HG03520 (cell line): ENCODE results near the gene HTT.

Experiments used
- ATAC-seq: cut with Tn5 transposase; IDR thresholded peaks from one replicate; pipeline ENCODE4 v1.9.1; 2021; ENCODE audit warnings: mild to moderate bottlenecking, moderate library complexity; ENCODE audit not compliant: unreplicated experiment

HTT gene

DNA sequence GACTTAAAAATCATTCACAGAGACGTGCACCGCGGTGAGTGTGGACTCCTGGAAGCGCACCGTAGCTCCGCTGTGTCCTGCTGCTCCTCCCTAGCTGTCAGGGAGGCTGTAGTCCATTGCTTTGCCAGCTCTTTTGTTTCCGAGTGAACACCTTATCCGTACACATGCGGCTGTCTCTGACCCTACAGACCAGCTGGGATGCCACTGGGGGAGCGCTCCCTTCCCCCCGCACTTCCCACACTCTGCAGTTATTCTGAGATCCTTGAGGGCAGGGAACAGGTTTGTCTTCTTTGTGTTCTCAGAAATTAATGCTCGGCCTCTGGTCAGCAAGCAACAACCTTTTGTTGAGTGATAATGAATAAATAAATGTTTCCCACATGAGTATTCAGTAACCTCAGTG lies 140.8 kb downstream of the HTT start:
- no peak for ATAC-seq

DNA sequence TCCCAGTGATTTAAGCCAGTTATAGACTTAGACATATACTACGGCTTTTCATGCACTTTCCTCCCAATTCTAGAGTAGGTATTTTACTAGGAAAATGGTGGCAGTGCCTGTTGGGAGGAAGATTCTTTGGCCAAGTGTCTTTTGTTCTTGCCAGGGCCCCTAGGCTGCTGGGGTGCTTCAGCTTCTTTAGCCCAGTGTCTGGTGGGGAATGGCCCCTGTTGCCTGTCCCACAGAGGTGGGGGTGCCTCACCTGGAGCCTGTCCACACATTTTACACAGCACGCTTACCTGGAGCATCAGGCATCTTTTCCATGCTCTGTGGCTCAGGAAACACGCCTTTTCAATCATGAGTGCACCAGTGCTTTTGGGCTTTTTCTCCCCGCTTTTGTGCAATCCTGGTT lies 141.3 kb downstream of the HTT start:
- no peak for ATAC-seq

DNA sequence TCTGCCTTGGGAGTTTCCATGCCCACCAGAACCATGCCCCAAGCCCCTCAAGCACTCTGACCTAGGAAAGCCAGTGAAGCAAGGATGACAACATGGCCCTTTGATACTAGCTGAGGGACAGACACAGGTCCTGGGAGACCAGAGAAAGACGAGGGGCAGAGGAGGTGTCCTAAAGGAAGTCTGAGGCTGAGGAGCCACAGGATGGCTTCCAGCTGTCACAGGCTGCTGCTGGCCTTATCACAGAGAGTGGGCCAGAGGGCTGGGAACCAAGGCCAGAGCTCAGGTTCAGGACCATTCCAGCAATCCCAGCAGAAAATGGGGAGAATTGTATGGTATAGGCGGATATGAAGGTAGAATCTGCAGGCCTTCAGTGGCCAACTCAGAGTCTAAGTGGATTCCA lies 142.8 kb downstream of the HTT start:
- no peak for ATAC-seq

DNA sequence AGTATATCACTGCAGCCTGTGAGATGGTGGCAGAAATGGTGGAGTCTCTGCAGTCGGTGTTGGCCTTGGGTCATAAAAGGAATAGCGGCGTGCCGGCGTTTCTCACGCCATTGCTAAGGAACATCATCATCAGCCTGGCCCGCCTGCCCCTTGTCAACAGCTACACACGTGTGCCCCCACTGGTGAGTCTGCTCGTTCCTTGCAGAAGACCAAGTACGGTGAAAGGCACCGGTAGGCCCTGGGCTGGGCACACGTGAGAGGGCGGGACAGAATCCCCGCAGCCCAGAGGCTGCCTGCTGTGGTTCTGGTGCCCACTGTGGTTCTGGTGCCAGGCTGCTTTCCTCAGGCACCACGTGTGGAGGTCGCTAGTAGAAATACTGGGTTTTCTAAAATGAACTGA lies 143.3 kb downstream of the HTT start:
- no peak for ATAC-seq

DNA sequence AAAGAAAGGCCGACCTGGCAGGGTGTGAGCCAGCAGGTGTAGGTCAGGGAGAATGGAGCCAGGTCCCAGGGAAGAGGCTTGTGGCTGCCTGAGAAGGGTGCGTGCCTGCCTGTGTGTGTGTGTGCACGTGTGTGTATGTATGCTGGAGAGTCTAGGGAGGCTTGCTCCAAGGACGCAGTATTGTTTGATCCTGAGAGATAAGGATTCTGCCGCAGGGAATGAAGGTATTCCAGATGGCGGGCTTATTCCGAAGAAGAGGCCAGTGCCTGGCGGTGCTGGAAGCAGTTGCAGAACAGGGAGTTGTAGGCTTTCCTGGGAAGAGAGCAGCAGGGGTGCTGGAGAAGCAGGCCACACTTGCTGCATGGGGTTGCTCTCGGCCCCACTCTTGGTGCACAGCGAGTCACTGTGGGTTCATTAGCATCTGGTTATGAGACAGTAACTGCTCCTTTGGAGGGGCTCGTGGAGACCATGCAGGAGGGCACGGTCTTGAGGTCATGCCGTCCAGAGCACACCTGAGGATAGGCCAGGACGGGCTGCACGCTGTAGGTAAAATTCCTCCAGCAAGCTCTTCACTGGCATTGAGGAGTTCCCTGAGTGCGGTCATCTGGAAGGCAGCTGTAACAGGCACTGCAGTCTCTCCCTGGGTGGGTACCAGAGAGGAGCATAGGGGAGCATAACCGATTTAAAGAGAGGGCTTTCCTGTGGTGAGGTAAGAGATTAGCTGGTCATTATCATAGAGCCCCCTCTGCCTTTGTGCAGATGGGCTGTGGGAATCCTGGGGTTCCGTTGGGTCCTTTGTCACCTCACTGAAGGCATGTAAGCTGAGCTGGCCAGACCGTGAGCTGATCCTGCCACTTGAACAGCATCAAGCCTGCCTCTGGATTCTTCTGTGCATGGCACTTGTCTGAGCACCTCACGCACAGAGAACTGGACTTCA lies 144.6 kb downstream of the HTT start:
- no peak for ATAC-seq

DNA sequence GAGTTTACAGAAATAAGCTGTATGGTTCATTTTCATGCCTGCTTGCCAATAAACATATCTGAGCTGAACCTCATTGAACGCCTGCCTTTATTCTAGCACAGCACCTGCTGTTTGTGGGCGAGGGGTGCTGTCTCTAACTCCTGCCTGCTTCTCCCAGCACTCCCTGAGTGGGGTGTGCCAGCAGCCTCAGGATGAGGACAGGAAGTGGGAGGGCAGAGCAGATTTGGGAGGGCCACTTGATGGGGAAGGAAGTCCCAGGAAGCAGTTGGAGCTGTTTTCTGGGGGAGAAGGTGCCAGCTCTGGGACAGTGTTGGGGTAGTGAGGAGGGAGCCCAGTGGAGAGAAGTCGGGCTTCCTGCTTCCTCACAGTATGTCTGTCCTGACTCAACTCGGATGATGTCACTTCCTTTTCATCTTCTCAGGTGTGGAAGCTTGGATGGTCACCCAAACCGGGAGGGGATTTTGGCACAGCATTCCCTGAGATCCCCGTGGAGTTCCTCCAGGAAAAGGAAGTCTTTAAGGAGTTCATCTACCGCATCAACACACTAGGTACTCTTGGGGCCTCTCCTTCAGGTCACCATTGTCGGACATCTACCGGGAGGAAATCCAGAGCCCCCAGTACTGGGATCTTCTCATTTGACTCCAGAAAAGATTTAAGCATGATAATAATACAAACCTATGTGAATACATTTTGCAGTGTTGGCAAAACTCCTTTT lies 145.4 kb downstream of the HTT start:
- ATAC-seq, result no peak

DNA sequence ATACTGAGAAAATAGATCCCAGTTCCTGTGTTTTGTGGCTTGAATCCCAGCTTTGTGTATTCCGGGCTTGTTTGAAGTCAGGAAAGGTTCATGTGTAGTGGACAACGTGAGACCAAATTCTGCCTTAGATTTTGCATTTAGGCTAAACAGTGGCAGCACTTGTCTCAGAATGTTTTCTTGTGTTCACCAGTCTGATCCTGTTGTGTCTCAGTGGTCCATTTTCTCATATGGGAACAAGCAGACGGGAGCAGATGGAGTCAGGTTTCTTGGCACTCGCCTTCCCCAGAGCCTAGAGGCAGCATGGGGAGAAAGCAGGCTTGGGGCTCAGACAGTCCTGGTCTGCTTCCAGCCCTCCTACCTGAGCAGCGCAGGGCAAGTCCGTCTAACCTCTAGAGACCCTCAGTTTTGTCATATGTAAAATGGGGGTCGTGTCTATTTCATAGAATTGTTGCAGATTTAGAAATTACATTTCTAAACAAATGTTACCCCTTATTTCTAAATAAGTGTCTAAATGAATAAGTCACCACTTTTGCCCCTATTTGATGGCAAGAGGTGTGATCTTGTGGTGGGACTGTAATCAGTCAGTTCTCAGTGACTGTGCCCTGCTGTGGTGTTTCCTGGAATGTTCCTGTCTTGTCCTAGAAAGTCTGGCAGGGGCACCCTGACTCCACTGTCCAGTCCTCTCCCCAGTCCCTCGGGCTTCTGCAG lies 146.1 kb downstream of the HTT start:
- no peak for ATAC-seq

DNA sequence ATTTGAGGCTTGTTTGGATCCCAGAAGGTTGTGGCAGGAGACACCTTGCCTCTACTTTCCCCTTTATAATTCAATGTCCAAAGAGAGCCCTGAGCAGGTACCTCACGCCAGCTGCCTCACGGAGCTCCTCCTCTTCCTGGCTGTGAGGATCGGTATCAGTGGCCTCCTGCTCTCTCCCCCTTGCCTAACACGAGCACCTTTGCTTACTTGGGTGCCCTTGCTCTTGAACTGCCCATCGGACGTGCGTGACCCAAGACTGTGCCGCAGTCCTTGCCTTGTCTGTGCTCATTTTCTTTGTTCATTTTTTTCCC lies 146.7 kb downstream of the HTT start:
- no peak for ATAC-seq

DNA sequence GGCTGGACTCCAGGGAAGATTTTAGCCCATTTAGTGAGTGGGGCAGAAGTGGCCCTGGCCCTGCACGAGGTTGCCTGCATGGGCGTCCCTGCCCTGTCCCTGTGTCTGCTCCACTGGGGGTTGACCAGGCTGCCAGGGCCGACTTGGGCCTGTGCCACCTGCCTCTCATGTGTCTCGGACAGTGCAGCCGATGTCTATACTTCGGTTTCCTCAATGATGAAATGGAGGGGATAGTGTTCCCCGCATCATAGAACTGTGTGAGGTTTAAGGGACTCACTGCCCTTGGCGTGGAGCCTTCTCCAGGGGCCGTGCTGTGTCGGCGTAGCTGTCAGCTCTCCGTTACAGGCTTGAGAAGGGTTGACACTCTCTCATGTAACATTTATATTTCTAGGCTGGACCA lies 147.5 kb downstream of the HTT start:
- no peak for ATAC-seq

DNA sequence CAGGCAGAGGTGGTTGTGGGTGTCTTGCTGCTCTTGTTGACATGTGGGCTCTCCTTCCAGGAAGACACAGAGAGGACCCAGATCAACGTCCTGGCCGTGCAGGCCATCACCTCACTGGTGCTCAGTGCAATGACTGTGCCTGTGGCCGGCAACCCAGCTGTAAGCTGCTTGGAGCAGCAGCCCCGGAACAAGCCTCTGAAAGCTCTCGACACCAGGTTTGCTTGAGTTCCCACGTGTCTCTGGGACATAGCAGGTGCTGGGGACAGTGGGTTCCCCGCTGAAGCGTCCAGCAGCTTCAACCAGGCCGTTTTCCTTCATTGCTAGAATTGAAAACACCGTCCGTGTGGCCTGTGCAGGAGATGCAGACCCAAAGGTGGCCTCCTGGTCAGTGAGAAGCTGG lies 148.9 kb downstream of the HTT start:
- ATAC-seq, result no peak

DNA sequence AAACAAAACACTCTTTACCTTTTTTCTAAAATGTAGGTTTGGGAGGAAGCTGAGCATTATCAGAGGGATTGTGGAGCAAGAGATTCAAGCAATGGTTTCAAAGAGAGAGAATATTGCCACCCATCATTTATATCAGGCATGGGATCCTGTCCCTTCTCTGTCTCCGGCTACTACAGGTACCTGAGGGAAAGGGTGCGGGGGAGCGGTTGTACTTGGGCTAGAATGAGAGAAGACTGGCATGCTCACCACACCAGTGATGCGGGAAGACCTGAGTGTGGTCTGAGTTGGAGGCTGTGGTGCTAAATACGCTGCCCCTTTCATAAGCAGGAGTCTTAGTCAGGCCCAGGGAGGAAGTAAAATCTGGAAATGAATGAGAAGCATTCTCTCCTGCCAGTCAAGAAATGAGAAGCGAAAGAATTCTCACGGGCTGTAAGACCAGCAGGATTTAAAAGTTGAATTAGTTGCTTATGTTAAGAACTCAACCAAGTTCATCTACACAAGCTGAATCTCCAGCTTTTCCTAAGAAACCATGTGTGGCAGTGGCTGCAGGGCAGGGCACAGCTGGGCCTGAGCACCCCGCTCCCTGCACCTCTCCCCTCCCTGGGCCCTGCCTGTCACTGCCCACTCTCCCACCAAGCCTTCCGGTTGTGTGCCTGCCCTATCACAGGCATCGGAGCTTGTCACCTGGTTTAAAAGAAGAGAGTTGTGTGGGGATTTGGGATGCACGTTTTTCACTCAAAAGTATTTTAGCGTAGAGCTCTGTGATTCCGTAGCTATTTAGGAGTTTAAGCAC lies 149.7 kb downstream of the HTT start:
- ATAC-seq, result no peak

DNA sequence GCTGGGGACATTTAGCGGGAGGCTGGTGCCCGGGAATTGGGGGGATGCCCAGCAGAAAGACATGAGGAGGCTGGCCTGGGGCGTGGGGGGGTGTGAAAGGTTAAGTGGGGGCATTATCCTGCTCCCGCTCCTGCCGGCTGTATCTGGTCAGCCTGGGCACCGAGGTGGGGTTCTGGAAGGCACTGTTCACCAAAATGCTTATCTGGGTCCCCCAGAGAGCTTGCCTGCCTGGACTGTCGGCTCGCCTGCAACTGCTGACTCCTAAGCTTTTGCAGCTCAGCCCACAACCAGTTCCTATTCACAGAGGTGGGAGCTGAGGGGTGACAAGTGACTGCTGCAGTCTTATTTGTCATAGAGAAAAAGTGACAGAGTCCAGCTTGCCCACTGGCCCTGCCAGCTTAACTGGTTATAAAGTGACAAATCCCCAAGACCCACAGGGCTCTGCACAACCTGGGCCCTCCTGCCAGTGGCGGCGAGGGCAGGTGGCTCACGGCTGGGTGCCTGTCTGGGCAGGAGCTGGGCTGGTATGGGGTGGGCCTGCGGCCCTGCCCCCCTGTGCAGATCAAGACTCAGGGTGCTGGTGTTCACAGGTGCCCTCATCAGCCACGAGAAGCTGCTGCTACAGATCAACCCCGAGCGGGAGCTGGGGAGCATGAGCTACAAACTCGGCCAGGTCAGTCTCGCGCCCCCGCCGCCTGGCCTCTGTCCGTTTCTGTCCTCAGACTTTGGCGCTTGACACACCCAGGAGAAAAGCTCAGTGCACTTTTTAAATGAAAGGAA lies 150.8 kb downstream of the HTT start:
- no peak for ATAC-seq

DNA sequence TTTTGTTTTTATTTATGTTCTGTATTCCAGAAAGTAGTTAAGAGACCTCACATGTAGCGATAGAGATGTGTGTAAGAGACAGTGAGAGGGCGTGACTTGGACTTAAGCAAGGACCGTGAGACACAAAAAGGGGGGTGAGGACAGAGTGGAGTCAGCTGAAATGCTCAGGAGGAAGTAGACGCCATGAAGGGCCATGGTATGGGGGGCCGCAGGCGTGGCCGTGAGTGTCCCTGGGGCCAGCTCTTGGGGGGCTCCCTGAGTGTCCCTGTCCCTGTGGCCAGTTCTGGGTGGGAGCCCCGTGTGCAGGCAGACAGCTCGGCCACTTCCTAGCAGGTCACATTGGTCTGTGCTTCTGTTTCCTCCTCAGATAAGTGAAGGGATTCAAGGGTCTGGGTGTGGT lies 151.5 kb downstream of the HTT start:
- ATAC-seq, result no peak

DNA sequence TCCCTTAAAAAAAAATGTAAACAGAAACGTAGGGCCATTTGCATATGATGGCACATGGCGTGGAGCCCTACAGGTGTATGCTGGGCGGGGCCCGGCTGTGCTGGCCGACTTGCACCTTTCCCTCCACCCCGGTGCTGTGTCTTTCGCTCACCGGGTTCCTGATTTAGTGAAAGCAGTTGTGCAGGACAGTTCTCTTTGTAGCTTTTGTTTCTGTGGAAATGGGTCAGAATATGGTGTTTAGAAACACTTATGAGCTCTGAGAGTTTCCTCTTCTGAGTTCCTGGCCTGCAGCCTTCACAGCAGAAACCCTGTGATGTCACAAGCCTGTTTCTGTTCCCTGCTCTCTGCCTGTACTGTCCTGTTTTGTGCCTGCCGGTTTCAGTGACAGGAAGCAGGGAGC lies 152.0 kb downstream of the HTT start:
- ATAC-seq, result no peak

DNA sequence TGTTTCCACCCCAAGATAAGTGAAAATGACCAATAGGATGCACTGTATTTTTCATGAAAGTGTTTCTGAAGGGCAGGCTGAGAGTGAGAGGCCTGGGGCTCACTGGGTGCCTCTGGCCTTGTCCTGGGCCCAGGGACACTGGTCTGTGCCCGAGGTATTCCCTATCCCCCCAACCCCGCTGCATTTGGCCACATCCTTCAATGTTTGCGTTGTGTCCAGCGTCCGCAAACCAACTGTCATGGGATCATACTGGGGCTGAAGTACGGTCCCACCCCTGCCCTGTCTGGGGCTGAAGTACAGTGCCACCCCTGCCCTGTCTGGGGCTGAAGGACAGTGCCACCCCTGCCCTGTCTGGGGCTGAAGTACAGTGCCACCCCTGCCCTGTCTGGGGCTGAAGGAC lies 152.5 kb downstream of the HTT start:
- no peak for ATAC-seq

DNA sequence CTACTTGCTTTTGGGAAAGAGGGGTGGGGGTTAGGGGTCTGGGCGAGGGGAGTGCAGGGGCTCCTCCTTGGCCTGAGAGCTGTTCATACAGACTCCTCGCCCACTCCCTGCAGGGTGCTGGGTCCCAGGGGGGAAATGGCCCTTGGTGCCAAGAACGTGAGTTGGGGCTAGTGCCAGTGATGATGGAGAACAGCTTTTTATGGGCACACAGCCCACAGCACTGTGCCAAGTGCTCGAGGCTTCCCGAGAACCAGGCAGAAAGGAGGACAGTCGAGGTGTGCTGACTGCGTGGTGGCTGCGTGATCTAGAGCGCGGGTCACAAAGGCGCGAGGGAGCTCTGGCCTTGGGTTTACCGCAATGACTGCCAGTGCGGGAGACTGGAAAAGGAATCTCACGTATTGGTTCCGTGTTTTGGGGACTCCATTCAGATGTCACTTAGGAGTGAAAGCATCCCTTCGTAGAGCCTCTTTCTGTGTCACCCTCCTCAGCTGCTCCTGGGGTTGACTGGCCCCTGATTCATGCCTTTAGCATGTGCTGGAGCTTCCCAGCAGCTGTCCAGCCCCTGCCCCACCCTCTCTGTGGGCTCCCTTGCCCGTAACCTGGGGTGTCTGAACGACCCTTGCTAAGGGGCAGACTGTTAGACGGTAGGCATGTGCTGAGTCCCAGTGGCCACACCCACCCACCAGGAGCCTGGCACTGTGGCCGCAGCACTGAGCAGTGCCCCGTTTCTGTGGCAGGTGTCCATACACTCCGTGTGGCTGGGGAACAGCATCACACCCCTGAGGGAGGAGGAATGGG lies 153.6 kb downstream of the HTT start:
- no peak for ATAC-seq

DNA sequence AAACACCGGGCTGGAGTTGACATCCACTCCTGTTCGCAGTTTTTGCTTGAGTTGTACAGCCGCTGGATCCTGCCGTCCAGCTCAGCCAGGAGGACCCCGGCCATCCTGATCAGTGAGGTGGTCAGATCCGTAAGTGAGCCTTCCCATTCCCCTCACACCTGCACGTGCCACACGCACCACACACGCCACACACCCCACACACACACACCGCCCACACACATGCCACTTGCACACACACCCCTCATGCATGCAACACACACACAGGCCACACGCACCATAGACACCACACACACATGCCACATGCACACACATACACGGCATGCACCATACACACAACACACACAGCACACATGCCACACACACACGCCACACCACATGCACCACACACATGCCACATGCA lies 154.4 kb downstream of the HTT start:
- ATAC-seq, result no peak

DNA sequence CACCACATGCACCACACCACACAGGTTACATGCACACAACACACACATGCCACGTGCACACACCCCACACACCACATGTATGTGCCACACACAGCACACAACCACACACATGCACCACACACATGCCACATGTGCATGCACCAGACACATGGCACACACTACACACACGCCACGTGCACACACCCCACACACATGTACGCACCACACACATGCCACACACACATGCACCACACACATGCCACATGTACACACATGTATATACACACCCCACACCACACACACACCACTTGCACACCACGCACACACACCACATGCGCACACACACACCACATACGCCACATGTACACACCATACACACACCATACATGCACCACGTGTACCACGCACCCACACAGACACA lies 154.8 kb downstream of the HTT start:
- ATAC-seq, result no peak

DNA sequence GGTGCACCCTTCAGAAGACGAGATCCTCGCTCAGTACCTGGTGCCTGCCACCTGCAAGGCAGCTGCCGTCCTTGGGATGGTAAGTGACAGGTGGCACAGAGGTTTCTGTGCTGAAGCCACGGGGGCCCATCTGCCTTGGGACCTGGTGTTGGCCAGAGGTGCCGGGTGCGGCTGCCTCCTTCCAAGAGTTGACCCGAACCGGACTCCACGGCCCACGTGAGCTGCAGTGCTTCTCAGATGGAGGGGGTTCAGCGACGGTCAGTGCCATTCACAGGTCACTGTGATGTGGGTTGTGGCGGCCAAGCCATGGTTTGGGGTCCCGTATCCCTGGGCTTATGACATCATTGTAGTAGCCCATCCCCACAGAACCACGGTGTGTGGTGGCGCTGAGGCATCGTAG lies 155.5 kb downstream of the HTT start:
- no peak for ATAC-seq

DNA sequence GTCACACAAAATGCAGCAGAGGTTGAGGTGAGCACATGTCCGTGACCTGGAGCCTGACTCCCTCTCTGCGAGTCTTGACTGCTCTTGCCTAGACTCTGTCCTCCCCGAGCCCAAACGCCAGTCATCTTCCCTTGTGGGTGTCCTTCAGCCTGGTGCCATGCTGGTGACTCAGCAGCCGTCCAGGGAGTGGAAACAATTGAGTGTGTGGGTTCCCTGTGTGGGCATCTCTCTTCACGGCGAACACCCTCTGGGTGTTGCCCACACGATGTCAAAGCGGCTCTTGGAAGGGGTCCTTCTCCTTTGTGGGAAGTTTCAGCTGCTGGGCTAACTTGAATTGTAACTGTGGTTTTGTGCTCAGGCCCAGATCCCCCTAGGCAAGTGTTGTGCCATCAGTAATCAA lies 157.0 kb downstream of the HTT start:
- ATAC-seq, result no peak
